Smooth muscle cell of the coronary artery (primary cell): ENCODE measurements around the gene CDC16. TPM values are rescaled to one million over a fixed set of nuclear protein-coding genes. Genes with fewer than 3 reads are reported as not detected.

Source experiments
- total RNA-seq: library from RNA; depleted of rRNA; stranded (reverse); fragments of >200 nt; gene quantifications from 2 replicates; pipeline ENCODE4 v1.2.3, GENCODE V29; 2014; ENCODE audit warnings: low replicate concordance

CDC16 gene
- total RNA-seq = 33.7 and 35.9 TPM in 2 replicates

GRCh38 chr13:114234645-114235421 lies at the start of gene CDC16:
TSS of gene CDC16 (plus strand) at chr13:114234897. CDS start at chr13:114235085, 188 bp downstream.

GRCh38 chr13:114281351-114282040 lies 46.8 kb downstream of the CDC16 start, which contains the start of gene UPF3A:
TSS of gene UPF3A (plus strand) at chr13:114281601. CDS start at chr13:114281640, 39 bp downstream.

DNA sequence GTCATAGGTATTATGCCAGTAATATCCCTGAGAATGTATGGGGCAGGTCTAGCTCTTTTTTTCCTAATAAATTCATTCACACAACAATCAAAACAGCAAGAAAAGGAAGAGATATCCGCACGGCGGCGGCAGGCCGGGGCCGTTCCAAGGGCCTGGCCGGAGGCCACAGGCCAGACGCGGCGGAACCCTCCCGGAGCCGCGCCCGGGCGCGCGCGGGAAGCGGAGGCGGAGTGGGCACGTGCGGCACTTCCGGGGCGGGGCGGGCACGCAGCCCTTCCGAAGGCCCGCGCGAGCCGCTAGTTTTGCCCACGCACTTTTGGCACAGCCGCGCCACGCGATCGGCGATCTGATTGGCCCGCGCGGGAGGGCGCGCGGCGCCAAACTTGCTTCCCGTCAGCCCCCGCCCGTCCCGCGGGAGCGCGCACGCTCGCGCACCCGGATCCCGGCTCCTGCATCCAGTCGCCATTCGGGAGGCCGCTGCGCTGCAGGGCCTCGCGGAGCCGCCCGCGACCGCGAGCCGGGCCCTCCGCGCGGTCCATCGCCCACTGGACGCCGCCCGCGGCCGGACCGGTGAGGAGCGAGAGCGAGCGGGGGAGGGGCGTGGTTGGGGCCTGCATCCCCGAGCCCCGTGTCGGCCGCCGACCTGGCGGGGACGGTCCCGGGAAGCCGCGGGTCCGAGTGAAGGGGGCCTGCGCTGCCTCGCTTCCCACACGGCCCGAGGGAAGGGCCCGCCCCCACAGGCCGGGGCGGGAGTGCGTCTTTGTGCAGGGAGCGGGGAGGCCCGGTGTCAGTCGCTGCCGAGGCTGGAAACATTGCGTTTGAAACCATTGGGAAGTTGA lies 79.6 kb downstream of the CDC16 start, which contains the start of gene CHAMP1:
TSS of gene CHAMP1 (plus strand) at position 430 of the 839 bp plus-strand sequence. CDS start 9,340 bp downstream, outside the sequence.

Other genes starting within 250 kb of the CDC16 start
- 27.1 and 28.4 TPM in 2 replicates for gene RASA3, start 102.3 kb upstream of the CDC16 start, total RNA-seq
- not detected in 2 replicates for gene CFAP97D2, start 55.6 kb upstream of the CDC16 start, total RNA-seq
- 13.6 and 14.1 TPM in 2 replicates for gene UPF3A, start 46.7 kb downstream of the CDC16 start, total RNA-seq
- gene CHAMP1, start 79.6 kb downstream of the CDC16 start, total RNA-seq = 8.2 and 10.1 TPM in 2 replicates